GM18951 (cell line): ENCODE results near the gene ETDB.

Experiments used
- POLR2A ChIP-seq: IDR thresholded peaks from 4 replicates; pipeline ENCODE4 v1.6.1; 2011; ENCODE audit warnings: mild to moderate bottlenecking; ENCODE audit not compliant: insufficient read length, insufficient read depth; ENCODE audit errors: extremely low read depth
- in situ Hi-C: fragments of 300-500 bp; cut with MboI; formaldehyde crosslinking; loops from one replicate; pipeline ENCODE4 v1.12.0; 2022; ENCODE audit warnings: low sequenced_read_pairs, mixed read lengths, inconsistent platforms; ENCODE audit not compliant: unreplicated experiment

ETDB gene

DNA sequence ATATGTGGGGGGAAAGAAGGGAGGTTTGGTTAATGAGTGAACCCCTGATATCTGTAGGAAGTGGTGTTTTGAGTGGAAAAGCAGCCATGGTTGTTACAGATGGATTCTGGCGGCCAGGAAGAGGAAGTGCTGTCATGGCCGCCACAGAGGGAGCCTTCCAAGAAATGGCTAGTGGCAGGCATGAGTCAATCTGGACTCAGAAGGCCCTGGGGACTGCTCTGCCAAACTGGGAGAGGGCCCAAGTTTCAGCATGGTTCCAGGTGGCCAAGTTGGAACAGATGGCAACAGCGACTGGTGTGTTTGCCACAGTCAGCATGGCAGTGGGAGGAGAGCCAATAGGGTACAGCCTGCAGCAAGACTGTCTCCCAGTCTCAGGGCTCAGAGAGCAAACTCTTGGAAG lies 32.5 kb downstream of the ETDB start:
- no peak for TF ChIP-seq POLR2A
- in situ Hi-C loops = no loop called here

DNA sequence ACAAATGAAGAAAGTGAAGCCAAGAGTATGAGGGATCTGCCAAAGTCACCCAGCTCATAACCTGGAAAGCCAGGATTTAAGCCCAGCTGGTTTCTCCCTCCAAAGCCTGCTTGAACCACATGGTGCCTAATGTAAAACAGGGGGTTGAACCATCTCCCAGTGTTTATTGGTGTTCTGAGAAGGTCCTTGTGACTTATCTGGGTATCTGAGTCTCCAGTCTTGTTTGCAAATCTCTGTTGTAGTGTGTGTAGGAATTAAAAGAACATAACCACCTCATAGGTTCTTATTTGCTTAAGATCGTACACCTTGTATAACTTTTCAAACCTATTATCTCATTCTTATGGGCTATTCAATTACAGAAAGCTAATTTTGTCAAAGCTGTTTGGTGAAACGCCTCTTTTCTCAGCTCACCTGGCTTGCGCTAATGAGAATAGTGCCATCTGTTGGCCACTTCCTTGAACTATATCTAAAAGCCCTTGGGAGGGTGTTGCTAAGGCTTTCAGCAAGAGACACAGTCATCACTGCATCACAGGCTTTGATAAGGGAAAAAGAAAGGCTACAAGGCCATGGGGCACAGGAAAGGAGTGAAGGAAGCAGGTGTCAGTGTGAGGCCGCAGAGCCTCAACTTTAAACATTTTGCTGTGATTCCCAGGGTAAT lies 34.0 kb downstream of the ETDB start:
- in situ Hi-C loops = no loop called here
- TF ChIP-seq POLR2A = no peak

DNA sequence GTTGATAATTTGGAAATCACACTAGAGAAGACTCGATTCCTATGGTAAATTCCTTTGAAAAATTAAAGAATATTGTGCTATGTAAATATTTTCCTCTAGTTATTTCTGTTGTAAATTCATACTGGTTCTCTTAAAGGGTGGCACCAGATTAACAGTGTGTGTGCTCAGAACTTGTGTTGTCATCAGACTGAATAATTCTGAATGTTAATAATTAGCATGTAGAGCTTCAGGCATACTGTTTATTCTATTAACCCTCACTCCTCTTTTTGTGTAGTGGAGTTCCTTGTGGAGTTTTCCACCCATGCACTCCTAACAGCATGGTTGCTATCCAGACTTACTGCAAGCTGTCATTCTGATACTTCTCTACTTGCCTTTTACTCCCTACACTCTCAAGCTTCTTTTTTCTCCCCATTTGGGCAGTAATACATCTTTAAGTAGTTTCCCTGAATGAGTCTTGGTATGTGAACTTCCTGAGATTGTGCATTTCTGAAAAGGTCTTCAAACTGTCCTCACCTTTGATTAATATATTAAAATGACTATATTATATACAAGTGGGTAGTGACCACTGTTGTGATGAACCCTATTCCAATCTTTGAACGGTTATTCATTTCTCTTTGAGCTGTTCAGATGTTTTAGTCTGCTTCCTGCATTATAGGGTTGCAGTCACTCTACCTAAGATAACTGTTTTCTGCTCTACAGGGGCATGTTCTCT lies 38.5 kb downstream of the ETDB start:
- TF ChIP-seq POLR2A = no peak
- in situ Hi-C loops = no loop called here
